A549 (cell line): ENCODE measurements around the gene SLC26A9. TPM values are rescaled to one million over a fixed set of nuclear protein-coding genes. Genes with fewer than 3 reads are reported as not detected.

Experiments used
- ATAC-seq, 2 experiments: fragments of 200-7000 bp in 1 of 2; fragments of >200 bp in 1 of 2; cut with Nextera tagmentation in 1 of 2; cut with Tn5 transposase in 1 of 2; 3 replicates each; pipeline versions ENCODE4 v1.8.0 to v1.9.1; 2018 to 2020; ENCODE audit warnings: mild to moderate bottlenecking in 1 of 2, moderate library complexity in 1 of 2
- CTCF ChIA-PET: fragments of 300-600 bp; sonication (Branson Sonifier 250); formaldehyde crosslinking; extraction: SDS; loops from one replicate; lab custom pipeline; 2021; ENCODE audit warnings: antibody characterized with exemption, inconsistent platforms; lab: Yijun Ruan, JAX
- POLR2A ChIA-PET: fragments of 350-600 bp; formaldehyde crosslinking; extraction: SDS; loops from one replicate; lab custom pipeline; 2021; ENCODE audit warnings: antibody characterized with exemption, inconsistent platforms; lab: Yijun Ruan, JAX
- DNase-seq, 2 experiments: peaks; one replicate each; pipeline versions ENCODE4 v3.0.0 to v3.0.0-alpha.2; 2011 to 2016; ENCODE audit warnings: low read depth in 1 of 2, low spot score in 1 of 2
- FAIRE-seq: peaks from 2 replicates; lab custom pipeline; 2011; peaks lifted over from hg19 to GRCh38; lab: Jason Lieb, UNC
- H3K27ac ChIP-seq, 2 experiments: fragments of >200 bp; sonication (Bioruptor Twin); formaldehyde crosslinking; 3 replicates each; pipeline ENCODE4 v1.5.1; 2016 to 2017
- H3K4me1 ChIP-seq: fragments of >200 bp; sonication (Bioruptor Twin); formaldehyde crosslinking; 3 replicates; pipeline ENCODE4 v1.6.1; 2016
- H3K4me2 ChIP-seq: fragments of >200 bp; sonication (Bioruptor Twin); formaldehyde crosslinking; 3 replicates; pipeline ENCODE4 v1.6.1; 2016
- H3K4me3 ChIP-seq: fragments of >200 bp; sonication (Bioruptor Twin); formaldehyde crosslinking; 3 replicates; pipeline ENCODE4 v1.5.1; 2016
- H3K9me3 ChIP-seq: fragments of >200 bp; sonication (Bioruptor Twin); formaldehyde crosslinking; 3 replicates; pipeline ENCODE4 v1.6.1; 2016
- BHLHE40 ChIP-seq: IDR thresholded peaks from 2 replicates; pipeline ENCODE4 v1.6.1; 2012; ENCODE audit warnings: low read depth, low read length, inconsistent platforms
- CBX2 ChIP-seq: fragments of 200-600 bp; sonication (generic); IDR thresholded peaks from 2 replicates; pipeline ENCODE4 v1.6.1; 2016; ENCODE audit warnings: low read depth, mild to moderate bottlenecking, borderline replicate concordance
- CBX8 ChIP-seq: fragments of 200-600 bp; sonication (generic); IDR thresholded peaks from 2 replicates; pipeline ENCODE4 v1.6.1; 2016
- CHD2 ChIP-seq: fragments of 150-350 bp; IDR thresholded peaks from 2 replicates; pipeline ENCODE4 v1.6.1; 2014; ENCODE audit warnings: low read length; ENCODE audit not compliant: partially characterized antibody
- EHMT2 ChIP-seq: fragments of 200-600 bp; sonication (generic); IDR thresholded peaks from 2 replicates; pipeline ENCODE4 v1.6.1; 2016; ENCODE audit warnings: antibody characterized with exemption, low read depth, mild to moderate bottlenecking, moderate library complexity
- ELK1 ChIP-seq: fragments of 150-350 bp; IDR thresholded peaks from 2 replicates; pipeline ENCODE4 v1.6.1; 2014; ENCODE audit warnings: low read depth, mild to moderate bottlenecking, low read length
- EP300 ChIP-seq, 2 experiments: fragments of >200 bp; sonication (Bioruptor Twin); formaldehyde crosslinking; IDR thresholded peaks; 2 replicates in 1 of 2; 3 replicates in 1 of 2; pipeline ENCODE4 v1.6.1; 2016 to 2017
- FOSB ChIP-seq: fragments of 250-450 bp; sonication (Bioruptor Pico); IDR thresholded peaks from 2 replicates; pipeline ENCODE4 v1.5.0; 2020; ENCODE audit warnings: mild to moderate bottlenecking, moderate library complexity
- HDAC2 ChIP-seq: fragments of 200-600 bp; sonication (generic); IDR thresholded peaks from 2 replicates; pipeline ENCODE4 v1.6.1; 2016
- HEYL ChIP-seq: fragments of 250-450 bp; sonication (Bioruptor Pico); IDR thresholded peaks from 2 replicates; pipeline ENCODE4 v1.8.0; 2021; ENCODE audit warnings: mild to moderate bottlenecking, moderate library complexity
- HOXB5 ChIP-seq: fragments of 250-450 bp; sonication (Bioruptor Pico); IDR thresholded peaks from 2 replicates; pipeline ENCODE4 v1.5.0; 2020; ENCODE audit warnings: mild to moderate bottlenecking, moderate library complexity
- JUN ChIP-seq, 2 experiments: fragments of >200 bp; sonication (Bioruptor Twin); formaldehyde crosslinking; IDR thresholded peaks; 2 replicates in 1 of 2; 3 replicates in 1 of 2; pipeline ENCODE4 v1.6.1; 2016 to 2017
- MAFK ChIP-seq: fragments of 450-650 bp; IDR thresholded peaks from 2 replicates; pipeline ENCODE4 v1.6.1; 2014; ENCODE audit not compliant: partially characterized antibody
- POLR2AphosphoS2 ChIP-seq: conservative IDR thresholded peaks from 2 replicates; pipeline ENCODE4 v1.6.1; 2012; ENCODE audit warnings: low read length, improper control_type of control experiment, inconsistent platforms
- RAD21 ChIP-seq, 2 experiments: fragments of >200 bp in 1 of 2; sonication (Bioruptor Twin) in 1 of 2; formaldehyde crosslinking in 1 of 2; IDR thresholded peaks in 1 of 2; conservative IDR thresholded peaks in 1 of 2; 2 replicates in 1 of 2; 3 replicates in 1 of 2; pipeline ENCODE4 v1.6.1; 2012 to 2018; ENCODE audit warnings: inconsistent platforms in 1 of 2
- RARB ChIP-seq: fragments of 250-450 bp; sonication (Bioruptor Pico); IDR thresholded peaks from 2 replicates; pipeline ENCODE4 v1.8.0; 2021; ENCODE audit warnings: mild to moderate bottlenecking, moderate library complexity
- RFX5 ChIP-seq: fragments of 450-650 bp; IDR thresholded peaks from 2 replicates; pipeline ENCODE4 v1.7.1; 2014; ENCODE audit warnings: antibody characterized with exemption, mild to moderate bottlenecking, moderate library complexity
- RNF2 ChIP-seq: fragments of 200-600 bp; sonication (generic); IDR thresholded peaks from 2 replicates; pipeline ENCODE4 v1.6.1; 2016; ENCODE audit warnings: low read depth, mild to moderate bottlenecking, antibody characterized with exemption, moderate library complexity, borderline replicate concordance
- ZC3H11A ChIP-seq: fragments of 450-650 bp; IDR thresholded peaks from 2 replicates; pipeline ENCODE4 v1.6.1; 2014; ENCODE audit warnings: antibody characterized with exemption, mild to moderate bottlenecking
- ZSCAN20 ChIP-seq: fragments of 250-450 bp; sonication (Bioruptor Pico); IDR thresholded peaks from 2 replicates; pipeline ENCODE4 v1.8.0; 2022; ENCODE audit warnings: mild to moderate bottlenecking, moderate library complexity
- WGBS: methylation state at CpG from one replicate; pipeline ENCODE4 v1.1.6; 2017; ENCODE audit errors: missing lambda C conversion rate; 5-methylcytosine and 5-hydroxymethylcytosine counted together
- polyA plus RNA-seq, 4 experiments: library from polyadenylated mRNA; depleted of rRNA in 3 of 4; stranded (reverse); fragments of >200 nt; fragmentation: RNase III in 1 of 4; extraction: RNeasy Plus Mini Kit Qiagen cat#74134 plus additional on column Dnase treatment in 1 of 4; gene quantifications; 2 replicates in 3 of 4; 3 replicates in 1 of 4; pipeline ENCODE4 v1.2.3, GENCODE V29; 2011 to 2017
- TF ChIP-seq, protein P1 (sequence below): fragments of >200 bp; sonication (Bioruptor Twin); formaldehyde crosslinking; IDR thresholded peaks from 3 replicates; pipeline ENCODE4 v1.6.1; 2016
- TF ChIP-seq, protein P2 (sequence below): fragments of 250-450 bp; sonication (Bioruptor Pico); IDR thresholded peaks from 2 replicates; pipeline ENCODE4 v1.5.0; 2020; ENCODE audit warnings: low read depth, mild to moderate bottlenecking, moderate library complexity

The SLC26A9 gene
- polyA plus RNA-seq, 2 of the 4 experiments (the other 2 are of a cell fraction) = 0.18 to 0.98 TPM

DNA sequence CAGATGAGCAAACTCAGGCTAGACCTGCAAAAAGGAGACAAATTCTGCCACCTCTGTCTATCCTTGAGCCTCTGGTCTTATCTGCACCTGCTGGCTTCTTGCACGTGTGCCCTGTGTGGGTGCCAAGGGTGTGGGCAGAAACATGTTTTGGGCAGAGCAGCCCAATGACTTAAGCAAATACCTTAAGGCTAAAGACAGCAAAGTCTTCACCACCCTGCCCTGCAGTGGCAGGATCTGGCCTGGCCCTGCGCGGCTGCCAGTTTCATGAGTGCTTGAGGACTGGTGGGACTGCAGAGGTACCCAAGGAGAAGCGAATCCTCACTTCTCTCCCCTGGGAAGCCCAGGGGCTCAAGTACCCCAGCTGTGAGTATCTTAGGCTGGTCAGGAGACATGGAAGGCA, 3.8 kb upstream of the SLC26A9 start:
- Histone ChIP-seq H3K4me1 (peaks cover 6% of the 10 kb centered on the region; the same call in 2 of the 3 replicates), H3K4me3 (no peak overlapping the region), H3K4me2 (no peak overlapping the region), H3K9me3 (no peaks in the 10 kb centered on the region), H3K27ac (no peak overlapping the region; a peak in 1 of 6 replicates)
- DNase-seq (no peak), FAIRE-seq (no peak), ATAC-seq (no peak)
- ChIA-PET POLR2A (no interaction called here), CTCF (interaction anchor here (0.8 to 14.5 kb wide), 5 partner anchors 13 to 155 kb away, joined by 3 to 139 read pairs (median 6); no protein-coding TSS in a partner anchor)
- TF ChIP-seq POLR2AphosphoS2 (no peak), ZC3H11A (no peak), HOXB5 (CRISPR knock-in tag) (no peak)
- 51% methylated on average over 4 of the region's 4 CpGs for WGBS

GRCh38 chr1:205945069-205945468, 1.8 kb upstream of the SLC26A9 start:
- ChIA-PET CTCF (interaction anchor here (0.7 to 14.5 kb wide), 4 partner anchors 11 to 39 kb away, joined by 3 to 139 read pairs (median 5); no protein-coding TSS in a partner anchor), POLR2A (no interaction called here)
- FAIRE-seq (no peak), ATAC-seq (no peak), DNase-seq (no peak)
- no peak overlapping the region; a peak in 1 of 6 replicates for H3K27ac ChIP-seq
- 49% methylated on average over 3 of the region's 3 CpGs for WGBS
- H3K9me3 ChIP-seq = no peaks in the 10 kb centered on the region
- peaks cover 16% of the 10 kb centered on the region for H3K4me1 ChIP-seq
- no peak for TF ChIP-seq ELK1
- TF ChIP-seq MAFK = no peak
- TF ChIP-seq ZSCAN20 (CRISPR knock-in tag) = no peak
- TF ChIP-seq, protein P1, sequence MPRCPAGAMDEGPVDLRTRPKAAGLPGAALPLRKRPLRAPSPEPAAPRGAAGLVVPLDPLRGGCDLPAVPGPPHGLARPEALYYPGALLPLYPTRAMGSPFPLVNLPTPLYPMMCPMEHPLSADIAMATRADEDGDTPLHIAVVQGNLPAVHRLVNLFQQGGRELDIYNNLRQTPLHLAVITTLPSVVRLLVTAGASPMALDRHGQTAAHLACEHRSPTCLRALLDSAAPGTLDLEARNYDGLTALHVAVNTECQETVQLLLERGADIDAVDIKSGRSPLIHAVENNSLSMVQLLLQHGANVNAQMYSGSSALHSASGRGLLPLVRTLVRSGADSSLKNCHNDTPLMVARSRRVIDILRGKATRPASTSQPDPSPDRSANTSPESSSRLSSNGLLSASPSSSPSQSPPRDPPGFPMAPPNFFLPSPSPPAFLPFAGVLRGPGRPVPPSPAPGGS = no peak
- no peak for TF ChIP-seq HDAC2
- no peak for TF ChIP-seq ZC3H11A
- TF ChIP-seq RFX5 = no peak
- TF ChIP-seq EP300 (IDR thresholded peaks at IDR 0.05) = no peak
- TF ChIP-seq FOSB = no peak
- TF ChIP-seq RNF2 = no peak
- no peak for TF ChIP-seq CBX2
- H3K4me2 ChIP-seq = 0 out of 3 replicates have a peak overlapping the region, but pooled peaks have one; percentile 17
- H3K4me3 ChIP-seq = no peak overlapping the region

- POLR2A ChIA-PET = no interaction called here
- peaks cover 22% of the 10 kb centered on the region for H3K4me1 ChIP-seq
- TF ChIP-seq BHLHE40 (no peak), HEYL (CRISPR knock-in tag) (no peak), EHMT2 (no peak), JUN (IDR thresholded peaks at IDR 0.05) (no peak), RNF2 (no peak), CBX8 (no peak), CHD2 (no peak), RFX5 (no peak), RARB (CRISPR knock-in tag) (no peak), HDAC2 (no peak), RAD21 (conservative IDR thresholded peaks at IDR 0.05 in 1 of 2, IDR thresholded peaks at IDR 0.05 in 1 of 2) (no peak)
- TF ChIP-seq, protein P2, sequence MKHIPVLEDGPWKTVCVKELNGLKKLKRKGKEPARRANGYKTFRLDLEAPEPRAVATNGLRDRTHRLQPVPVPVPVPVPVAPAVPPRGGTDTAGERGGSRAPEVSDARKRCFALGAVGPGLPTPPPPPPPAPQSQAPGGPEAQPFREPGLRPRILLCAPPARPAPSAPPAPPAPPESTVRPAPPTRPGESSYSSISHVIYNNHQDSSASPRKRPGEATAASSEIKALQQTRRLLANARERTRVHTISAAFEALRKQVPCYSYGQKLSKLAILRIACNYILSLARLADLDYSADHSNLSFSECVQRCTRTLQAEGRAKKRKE (CRISPR knock-in tag) = no peak
- TF ChIP-seq, all 56 proteins: peak for 0
- 34% methylated on average over 4 of the region's 4 CpGs for WGBS
- Histone ChIP-seq H3K4me3 (no peak overlapping the region), H3K4me2 (no peak overlapping the region), H3K9me3 (no peaks in the 10 kb centered on the region), H3K27ac (peak overlapping the region in 1 of 2 experiments; percentile 33; a peak in 1 of 6 replicates)
- CTCF ChIA-PET = interaction anchor here (0.7 to 14.5 kb wide), 6 partner anchors 11 to 153 kb away, joined by 3 to 139 read pairs (median 8); no protein-coding TSS in a partner anchor
- DNase-seq (no peak), FAIRE-seq (no peak), ATAC-seq (no peak)
These were observed 1.3 kb upstream of the SLC26A9 start for GRCh38 chr1:205944525-205944924.
